WERI-Rb-1 (cell line): ENCODE measurements around the gene FAM156A.
"Not testable (repeated sequence)": the region's sequence is repeated elsewhere in the genome, so short reads cannot be mapped to it uniquely, and the experiment has no call there.

Experiments
- DNase-seq: peaks from one replicate; pipeline ENCODE4 v3.0.0-alpha.2; 2020
- H3K27ac ChIP-seq: fragments of 250-450 bp; sonication (Bioruptor Pico); 2 replicates; pipeline ENCODE4 v1.5.1; 2020; ENCODE audit warnings: mild to moderate bottlenecking, moderate library complexity
- H3K27me3 ChIP-seq: fragments of 250-450 bp; sonication (Bioruptor Pico); 2 replicates; pipeline ENCODE4 v1.5.1; 2021; ENCODE audit warnings: mild to moderate bottlenecking, low read depth, moderate library complexity; ENCODE audit not compliant: insufficient read depth, severe bottlenecking
- H3K36me3 ChIP-seq: fragments of 250-450 bp; sonication (Bioruptor Pico); 2 replicates; pipeline ENCODE4 v1.5.1; 2020; ENCODE audit warnings: mild to moderate bottlenecking, moderate library complexity
- H3K4me3 ChIP-seq: 2 replicates; pipeline ENCODE4 v1.5.1; 2011; ENCODE audit warnings: low read depth, mild to moderate bottlenecking, control low read depth, low read length
- H3K9me3 ChIP-seq: fragments of 250-450 bp; sonication (Bioruptor Pico); 2 replicates; pipeline ENCODE4 v1.5.1; 2021; ENCODE audit warnings: mild to moderate bottlenecking, moderate library complexity; ENCODE audit not compliant: severe bottlenecking
- CTCF ChIP-seq: IDR thresholded peaks from 2 replicates; pipeline ENCODE4 v1.5.1; 2011; ENCODE audit warnings: low read depth, mild to moderate bottlenecking, control low read depth, inconsistent platforms, low read length

FAM156A gene

GRCh38 chrX:52966993-52967738 is 8.8 kb upstream of the FAM156A start:
- not testable (repeated sequence) for DNase-seq, H3K9me3 ChIP-seq, H3K4me3 ChIP-seq, H3K27me3 ChIP-seq, H3K36me3 ChIP-seq, H3K27ac ChIP-seq

- H3K4me3 ChIP-seq, H3K27me3 ChIP-seq, H3K27ac ChIP-seq, H3K36me3 ChIP-seq, H3K9me3 ChIP-seq, DNase-seq: not testable (repeated sequence)
Observed at GRCh38 chrX:52958961-52959360, 643 bp upstream of the FAM156A start.

- not testable (repeated sequence) for H3K9me3 ChIP-seq, H3K4me3 ChIP-seq, DNase-seq, H3K36me3 ChIP-seq, H3K27me3 ChIP-seq, H3K27ac ChIP-seq
Observed at GRCh38 chrX:52949884-52950283, 8.4 kb downstream of the FAM156A start.

- not testable (repeated sequence) for H3K4me3 ChIP-seq, DNase-seq, H3K9me3 ChIP-seq, H3K36me3 ChIP-seq, H3K27ac ChIP-seq, H3K27me3 ChIP-seq
Observed at GRCh38 chrX:52949325-52949724, 9.0 kb downstream of the FAM156A start.

- H3K36me3 ChIP-seq, H3K4me3 ChIP-seq, H3K27me3 ChIP-seq, H3K9me3 ChIP-seq, H3K27ac ChIP-seq, DNase-seq: not testable (repeated sequence)
Observed at GRCh38 chrX:52948265-52948664, 10.1 kb downstream of the FAM156A start.

- H3K27ac ChIP-seq, H3K4me3 ChIP-seq, H3K27me3 ChIP-seq, H3K36me3 ChIP-seq, H3K9me3 ChIP-seq, DNase-seq: not testable (repeated sequence)
Observed at GRCh38 chrX:52947501-52947900, 10.8 kb downstream of the FAM156A start.

- not testable (repeated sequence) for H3K36me3 ChIP-seq, H3K4me3 ChIP-seq, DNase-seq, H3K9me3 ChIP-seq, H3K27ac ChIP-seq, H3K27me3 ChIP-seq
Observed at GRCh38 chrX:52945838-52946494, 12.4 kb downstream of the FAM156A start.

GRCh38 chrX:52941728-52942127 is 16.6 kb downstream of the FAM156A start:
- H3K27me3 ChIP-seq, H3K9me3 ChIP-seq, H3K27ac ChIP-seq, H3K4me3 ChIP-seq, DNase-seq, H3K36me3 ChIP-seq: not testable (repeated sequence)

- H3K9me3 ChIP-seq, H3K4me3 ChIP-seq, H3K36me3 ChIP-seq, DNase-seq, H3K27ac ChIP-seq, H3K27me3 ChIP-seq: not testable (repeated sequence)
Observed at GRCh38 chrX:52940704-52941103, 17.6 kb downstream of the FAM156A start.

GRCh38 chrX:52935470-52935784 is 22.9 kb downstream of the FAM156A start:
- not testable (repeated sequence) for H3K36me3 ChIP-seq, DNase-seq, H3K27me3 ChIP-seq, H3K9me3 ChIP-seq
- Histone ChIP-seq H3K27ac (peak overlapping the region; percentile 97), H3K4me3 (peak overlapping the region; percentile 53)

- peak; percentile 84 for TF ChIP-seq CTCF
- no peaks in the 10 kb centered on the region for H3K36me3 ChIP-seq
- peak; percentile 95 for DNase-seq
Observed at GRCh38 chrX:52934704-52935469, 23.4 kb downstream of the FAM156A start.

More at GRCh38 chrX:52934704-52935469, 23.4 kb downstream of the FAM156A start:
- Histone ChIP-seq H3K4me3 (peak overlapping the region; percentile 53), H3K27me3 (no peaks in the 10 kb centered on the region), H3K27ac (peak overlapping the region; percentile 97), H3K9me3 (no peaks in the 10 kb centered on the region)
